GM23338 (cell line): ENCODE results near the gene SLX4IP.
A peak's percentile ranks its signal among the peaks of the same experiment; 100 is the strongest.

Experiments used
- CREB1 ChIP-seq: fragments of 250-450 bp; sonication (Bioruptor Pico); IDR thresholded peaks from 2 replicates; pipeline ENCODE4 v1.5.0; 2020; ENCODE audit warnings: low read depth, mild to moderate bottlenecking, moderate library complexity
- EZH2 ChIP-seq: fragments of 200-600 bp; sonication (generic); IDR thresholded peaks from one replicate; pipeline ENCODE4 v1.8.0; 2017; ENCODE audit warnings: antibody characterized with exemption, mild to moderate bottlenecking, low read depth; ENCODE audit not compliant: unreplicated experiment
- EZH2phosphoT487 ChIP-seq: fragments of 200-600 bp; sonication (generic); IDR thresholded peaks from one replicate; pipeline ENCODE4 v1.8.1; 2018; ENCODE audit warnings: antibody characterized with exemption; ENCODE audit not compliant: unreplicated experiment
- JUNB ChIP-seq: IDR thresholded peaks from one replicate; pipeline ENCODE4 v1.6.1; 2016; ENCODE audit warnings: antibody characterized with exemption; ENCODE audit not compliant: unreplicated experiment
- NANOG ChIP-seq: IDR thresholded peaks from 2 replicates; pipeline ENCODE4 v1.6.1; 2016; ENCODE audit warnings: antibody characterized with exemption, borderline replicate concordance
- POLR2AphosphoS5 ChIP-seq: IDR thresholded peaks from 2 replicates; pipeline ENCODE4 v1.6.1; 2016; ENCODE audit warnings: antibody characterized with exemption, low read depth
- STAT1 ChIP-seq: IDR thresholded peaks from one replicate; pipeline ENCODE4 v1.6.1; 2016; ENCODE audit warnings: antibody characterized with exemption; ENCODE audit not compliant: unreplicated experiment
- ZNF114 ChIP-seq: fragments of 250-450 bp; sonication (Bioruptor Pico); IDR thresholded peaks from 2 replicates; pipeline ENCODE4 v1.5.0; 2020; ENCODE audit warnings: mild to moderate bottlenecking, moderate library complexity
- ZNF331 ChIP-seq: fragments of 250-450 bp; sonication (Bioruptor Pico); IDR thresholded peaks from 2 replicates; pipeline ENCODE4 v1.5.0; 2020; ENCODE audit warnings: low read depth, mild to moderate bottlenecking, moderate library complexity
- TF ChIP-seq, protein P1 (sequence below), 2 experiments: fragments of 200-600 bp in 1 of 2; sonication (generic) in 1 of 2; conservative IDR thresholded peaks; 2 replicates each; pipeline versions ENCODE4 v1.5.1 to v1.6.1; 2016 to 2017; ENCODE audit warnings: antibody characterized with exemption in 2 of 2, low read depth in 2 of 2, mild to moderate bottlenecking in 2 of 2, moderate library complexity in 1 of 2
- TF ChIP-seq, protein P2 (sequence below): IDR thresholded peaks from one replicate; pipeline ENCODE4 v1.6.1; 2018; ENCODE audit warnings: antibody characterized with exemption; ENCODE audit not compliant: unreplicated experiment
- TF ChIP-seq, protein P3 (sequence below): fragments of 250-450 bp; sonication (Bioruptor Pico); IDR thresholded peaks from 2 replicates; pipeline ENCODE4 v1.5.0; 2020; ENCODE audit warnings: mild to moderate bottlenecking, moderate library complexity
- TF ChIP-seq, protein P4 (sequence below): IDR thresholded peaks from 2 replicates; pipeline ENCODE4 v1.6.1; 2016; ENCODE audit warnings: antibody characterized with exemption

DNA sequence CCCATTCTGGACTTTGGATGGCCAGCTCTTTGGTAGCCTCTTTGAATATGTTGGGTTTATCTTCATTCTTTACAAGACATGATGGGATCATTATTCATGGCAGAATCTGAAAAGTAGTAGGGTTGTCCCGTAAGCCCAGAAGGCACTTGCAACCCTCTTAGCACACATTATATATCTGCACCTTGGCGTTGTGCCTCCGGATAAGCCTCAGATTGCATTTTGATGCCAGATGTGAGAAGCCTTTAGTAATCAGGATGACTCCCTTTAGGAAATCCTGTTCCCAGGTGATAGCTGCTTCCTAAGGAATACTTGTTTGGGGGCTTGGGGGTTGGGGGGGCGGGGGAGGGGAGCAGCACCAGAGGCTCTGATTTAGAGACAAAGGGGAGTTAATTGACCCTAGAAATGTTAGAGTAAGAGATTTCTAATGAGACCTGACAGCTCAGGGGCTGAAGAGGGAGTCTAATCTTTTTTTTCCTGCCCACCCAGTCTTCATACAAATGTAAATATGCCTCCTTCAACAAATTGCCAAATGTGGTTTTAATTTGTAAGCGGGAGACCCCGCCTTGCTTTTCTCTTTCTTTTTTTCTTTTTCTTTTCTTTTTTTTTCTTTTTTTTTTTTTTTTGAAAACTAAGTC, 183.6 kb downstream of the SLX4IP start:
- TF ChIP-seq, protein P1, sequence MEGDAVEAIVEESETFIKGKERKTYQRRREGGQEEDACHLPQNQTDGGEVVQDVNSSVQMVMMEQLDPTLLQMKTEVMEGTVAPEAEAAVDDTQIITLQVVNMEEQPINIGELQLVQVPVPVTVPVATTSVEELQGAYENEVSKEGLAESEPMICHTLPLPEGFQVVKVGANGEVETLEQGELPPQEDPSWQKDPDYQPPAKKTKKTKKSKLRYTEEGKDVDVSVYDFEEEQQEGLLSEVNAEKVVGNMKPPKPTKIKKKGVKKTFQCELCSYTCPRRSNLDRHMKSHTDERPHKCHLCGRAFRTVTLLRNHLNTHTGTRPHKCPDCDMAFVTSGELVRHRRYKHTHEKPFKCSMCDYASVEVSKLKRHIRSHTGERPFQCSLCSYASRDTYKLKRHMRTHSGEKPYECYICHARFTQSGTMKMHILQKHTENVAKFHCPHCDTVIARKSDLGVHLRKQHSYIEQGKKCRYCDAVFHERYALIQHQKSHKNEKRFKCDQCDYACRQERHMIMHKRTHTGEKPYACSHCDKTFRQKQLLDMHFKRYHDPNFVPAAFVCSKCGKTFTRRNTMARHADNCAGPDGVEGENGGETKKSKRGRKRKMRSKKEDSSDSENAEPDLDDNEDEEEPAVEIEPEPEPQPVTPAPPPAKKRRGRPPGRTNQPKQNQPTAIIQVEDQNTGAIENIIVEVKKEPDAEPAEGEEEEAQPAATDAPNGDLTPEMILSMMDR (conservative IDR thresholded peaks at IDR 0.05; ENCODE audit: low read depth in 2 of 2) = no peak
- TF ChIP-seq POLR2AphosphoS5 = no peak
- TF ChIP-seq ZNF331 (CRISPR knock-in tag) = no peak
- TF ChIP-seq EZH2phosphoT487 = no peak
- TF ChIP-seq, protein P2, sequence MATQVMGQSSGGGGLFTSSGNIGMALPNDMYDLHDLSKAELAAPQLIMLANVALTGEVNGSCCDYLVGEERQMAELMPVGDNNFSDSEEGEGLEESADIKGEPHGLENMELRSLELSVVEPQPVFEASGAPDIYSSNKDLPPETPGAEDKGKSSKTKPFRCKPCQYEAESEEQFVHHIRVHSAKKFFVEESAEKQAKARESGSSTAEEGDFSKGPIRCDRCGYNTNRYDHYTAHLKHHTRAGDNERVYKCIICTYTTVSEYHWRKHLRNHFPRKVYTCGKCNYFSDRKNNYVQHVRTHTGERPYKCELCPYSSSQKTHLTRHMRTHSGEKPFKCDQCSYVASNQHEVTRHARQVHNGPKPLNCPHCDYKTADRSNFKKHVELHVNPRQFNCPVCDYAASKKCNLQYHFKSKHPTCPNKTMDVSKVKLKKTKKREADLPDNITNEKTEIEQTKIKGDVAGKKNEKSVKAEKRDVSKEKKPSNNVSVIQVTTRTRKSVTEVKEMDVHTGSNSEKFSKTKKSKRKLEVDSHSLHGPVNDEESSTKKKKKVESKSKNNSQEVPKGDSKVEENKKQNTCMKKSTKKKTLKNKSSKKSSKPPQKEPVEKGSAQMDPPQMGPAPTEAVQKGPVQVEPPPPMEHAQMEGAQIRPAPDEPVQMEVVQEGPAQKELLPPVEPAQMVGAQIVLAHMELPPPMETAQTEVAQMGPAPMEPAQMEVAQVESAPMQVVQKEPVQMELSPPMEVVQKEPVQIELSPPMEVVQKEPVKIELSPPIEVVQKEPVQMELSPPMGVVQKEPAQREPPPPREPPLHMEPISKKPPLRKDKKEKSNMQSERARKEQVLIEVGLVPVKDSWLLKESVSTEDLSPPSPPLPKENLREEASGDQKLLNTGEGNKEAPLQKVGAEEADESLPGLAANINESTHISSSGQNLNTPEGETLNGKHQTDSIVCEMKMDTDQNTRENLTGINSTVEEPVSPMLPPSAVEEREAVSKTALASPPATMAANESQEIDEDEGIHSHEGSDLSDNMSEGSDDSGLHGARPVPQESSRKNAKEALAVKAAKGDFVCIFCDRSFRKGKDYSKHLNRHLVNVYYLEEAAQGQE = no peak
- no peak for TF ChIP-seq EZH2
- TF ChIP-seq CREB1 = no peak
- TF ChIP-seq, protein P3, sequence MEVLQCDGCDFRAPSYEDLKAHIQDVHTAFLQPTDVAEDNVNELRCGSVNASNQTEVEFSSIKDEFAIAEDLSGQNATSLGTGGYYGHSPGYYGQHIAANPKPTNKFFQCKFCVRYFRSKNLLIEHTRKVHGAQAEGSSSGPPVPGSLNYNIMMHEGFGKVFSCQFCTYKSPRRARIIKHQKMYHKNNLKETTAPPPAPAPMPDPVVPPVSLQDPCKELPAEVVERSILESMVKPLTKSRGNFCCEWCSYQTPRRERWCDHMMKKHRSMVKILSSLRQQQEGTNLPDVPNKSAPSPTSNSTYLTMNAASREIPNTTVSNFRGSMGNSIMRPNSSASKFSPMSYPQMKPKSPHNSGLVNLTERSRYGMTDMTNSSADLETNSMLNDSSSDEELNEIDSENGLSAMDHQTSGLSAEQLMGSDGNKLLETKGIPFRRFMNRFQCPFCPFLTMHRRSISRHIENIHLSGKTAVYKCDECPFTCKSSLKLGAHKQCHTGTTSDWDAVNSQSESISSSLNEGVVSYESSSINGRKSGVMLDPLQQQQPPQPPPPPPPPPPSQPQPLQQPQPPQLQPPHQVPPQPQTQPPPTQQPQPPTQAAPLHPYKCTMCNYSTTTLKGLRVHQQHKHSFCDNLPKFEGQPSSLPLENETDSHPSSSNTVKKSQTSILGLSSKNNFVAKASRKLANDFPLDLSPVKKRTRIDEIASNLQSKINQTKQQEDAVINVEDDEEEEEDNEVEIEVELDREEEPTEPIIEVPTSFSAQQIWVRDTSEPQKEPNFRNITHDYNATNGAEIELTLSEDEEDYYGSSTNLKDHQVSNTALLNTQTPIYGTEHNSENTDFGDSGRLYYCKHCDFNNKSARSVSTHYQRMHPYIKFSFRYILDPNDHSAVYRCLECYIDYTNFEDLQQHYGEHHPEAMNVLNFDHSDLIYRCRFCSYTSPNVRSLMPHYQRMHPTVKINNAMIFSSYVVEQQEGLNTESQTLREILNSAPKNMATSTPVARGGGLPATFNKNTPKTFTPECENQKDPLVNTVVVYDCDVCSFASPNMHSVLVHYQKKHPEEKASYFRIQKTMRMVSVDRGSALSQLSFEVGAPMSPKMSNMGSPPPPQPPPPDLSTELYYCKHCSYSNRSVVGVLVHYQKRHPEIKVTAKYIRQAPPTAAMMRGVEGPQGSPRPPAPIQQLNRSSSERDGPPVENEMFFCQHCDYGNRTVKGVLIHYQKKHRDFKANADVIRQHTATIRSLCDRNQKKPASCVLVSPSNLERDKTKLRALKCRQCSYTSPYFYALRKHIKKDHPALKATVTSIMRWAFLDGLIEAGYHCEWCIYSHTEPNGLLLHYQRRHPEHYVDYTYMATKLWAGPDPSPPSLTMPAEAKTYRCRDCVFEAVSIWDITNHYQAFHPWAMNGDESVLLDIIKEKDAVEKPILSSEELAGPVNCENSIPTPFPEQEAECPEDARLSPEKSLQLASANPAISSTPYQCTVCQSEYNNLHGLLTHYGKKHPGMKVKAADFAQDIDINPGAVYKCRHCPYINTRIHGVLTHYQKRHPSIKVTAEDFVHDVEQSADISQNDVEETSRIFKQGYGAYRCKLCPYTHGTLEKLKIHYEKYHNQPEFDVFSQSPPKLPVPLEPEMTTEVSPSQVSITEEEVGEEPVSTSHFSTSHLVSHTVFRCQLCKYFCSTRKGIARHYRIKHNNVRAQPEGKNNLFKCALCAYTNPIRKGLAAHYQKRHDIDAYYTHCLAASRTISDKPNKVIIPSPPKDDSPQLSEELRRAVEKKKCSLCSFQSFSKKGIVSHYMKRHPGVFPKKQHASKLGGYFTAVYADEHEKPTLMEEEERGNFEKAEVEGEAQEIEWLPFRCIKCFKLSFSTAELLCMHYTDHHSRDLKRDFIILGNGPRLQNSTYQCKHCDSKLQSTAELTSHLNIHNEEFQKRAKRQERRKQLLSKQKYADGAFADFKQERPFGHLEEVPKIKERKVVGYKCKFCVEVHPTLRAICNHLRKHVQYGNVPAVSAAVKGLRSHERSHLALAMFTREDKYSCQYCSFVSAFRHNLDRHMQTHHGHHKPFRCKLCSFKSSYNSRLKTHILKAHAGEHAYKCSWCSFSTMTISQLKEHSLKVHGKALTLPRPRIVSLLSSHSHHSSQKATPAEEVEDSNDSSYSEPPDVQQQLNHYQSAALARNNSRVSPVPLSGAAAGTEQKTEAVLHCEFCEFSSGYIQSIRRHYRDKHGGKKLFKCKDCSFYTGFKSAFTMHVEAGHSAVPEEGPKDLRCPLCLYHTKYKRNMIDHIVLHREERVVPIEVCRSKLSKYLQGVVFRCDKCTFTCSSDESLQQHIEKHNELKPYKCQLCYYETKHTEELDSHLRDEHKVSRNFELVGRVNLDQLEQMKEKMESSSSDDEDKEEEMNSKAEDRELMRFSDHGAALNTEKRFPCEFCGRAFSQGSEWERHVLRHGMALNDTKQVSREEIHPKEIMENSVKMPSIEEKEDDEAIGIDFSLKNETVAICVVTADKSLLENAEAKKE (CRISPR knock-in tag) = no peak
- TF ChIP-seq JUNB = no peak
- TF ChIP-seq, protein P4, sequence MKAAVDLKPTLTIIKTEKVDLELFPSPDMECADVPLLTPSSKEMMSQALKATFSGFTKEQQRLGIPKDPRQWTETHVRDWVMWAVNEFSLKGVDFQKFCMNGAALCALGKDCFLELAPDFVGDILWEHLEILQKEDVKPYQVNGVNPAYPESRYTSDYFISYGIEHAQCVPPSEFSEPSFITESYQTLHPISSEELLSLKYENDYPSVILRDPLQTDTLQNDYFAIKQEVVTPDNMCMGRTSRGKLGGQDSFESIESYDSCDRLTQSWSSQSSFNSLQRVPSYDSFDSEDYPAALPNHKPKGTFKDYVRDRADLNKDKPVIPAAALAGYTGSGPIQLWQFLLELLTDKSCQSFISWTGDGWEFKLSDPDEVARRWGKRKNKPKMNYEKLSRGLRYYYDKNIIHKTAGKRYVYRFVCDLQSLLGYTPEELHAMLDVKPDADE = no peak
- TF ChIP-seq NANOG = 0 out of 2 replicates have a peak, but pooled peaks have one; percentile 23
- TF ChIP-seq ZNF114 (CRISPR knock-in tag) = no peak
- TF ChIP-seq STAT1 = no peak
